ENCODE measurements around the gene ARHGEF19.
A peak's percentile ranks its signal among the peaks of the same experiment; 100 is the strongest.

The ARHGEF19 gene

GRCh38 chr1:16189003-16189402, 23.4 kb downstream of the ARHGEF19 start:
- H3K36me3 ChIP-seq (ENCODE audit: control insufficient read depth, insufficient read depth, low read length): no peaks in the 10 kb centered on the region
- H3K4me1 ChIP-seq (ENCODE audit: control insufficient read depth, insufficient read depth, low read length, poor library complexity, severe bottlenecking): peaks cover 18% of the 10 kb centered on the region
- H3K27ac ChIP-seq (ENCODE audit: low read depth, low read length, severe bottlenecking): no peak overlapping the region
- H3K4me3 ChIP-seq (ENCODE audit: extremely low read depth, insufficient read depth, low read length, poor library complexity, severe bottlenecking): no peak overlapping the region
- H3K9me3 ChIP-seq (ENCODE audit: control insufficient read depth, low read length): no peaks in the 10 kb centered on the region
- 73 to 86% methylated on average over 4 to 5 of the region's 6 CpGs for WGBS, 2 experiments (ENCODE audit: insufficient coverage in 2 of 2)

- no peak overlapping the region for H3K4me3 ChIP-seq (ENCODE audit: extremely low read depth, insufficient read depth, low read length, poor library complexity, severe bottlenecking)
- peaks cover 18% of the 10 kb centered on the region for H3K4me1 ChIP-seq (ENCODE audit: control insufficient read depth, insufficient read depth, low read length, poor library complexity, severe bottlenecking)
- no peaks in the 10 kb centered on the region for H3K36me3 ChIP-seq (ENCODE audit: control insufficient read depth, insufficient read depth, low read length)
- no peaks in the 10 kb centered on the region for H3K9me3 ChIP-seq (ENCODE audit: control insufficient read depth, low read length)
- H3K27ac ChIP-seq (ENCODE audit: low read depth, low read length, severe bottlenecking): no peak overlapping the region
- WGBS, 2 experiments (ENCODE audit: insufficient coverage in 2 of 2): 16 to 27% methylated on average over 13 to 14 of the region's 15 CpGs
Observed at GRCh38 chr1:16187748-16188401, 24.6 kb downstream of the ARHGEF19 start.

GRCh38 chr1:16186655-16187235, 25.7 kb downstream of the ARHGEF19 start:
- Histone ChIP-seq H3K27ac (ENCODE audit: low read depth, low read length, severe bottlenecking) (no peak overlapping the region), H3K4me3 (ENCODE audit: extremely low read depth, insufficient read depth, low read length, poor library complexity, severe bottlenecking) (no peak overlapping the region), H3K36me3 (ENCODE audit: control insufficient read depth, insufficient read depth, low read length) (no peaks in the 10 kb centered on the region), H3K9me3 (ENCODE audit: control insufficient read depth, low read length) (no peaks in the 10 kb centered on the region), H3K4me1 (ENCODE audit: control insufficient read depth, insufficient read depth, low read length, poor library complexity, severe bottlenecking) (peaks cover 26% of the 10 kb centered on the region)
- WGBS, 2 experiments (ENCODE audit: insufficient coverage in 2 of 2): 88 to 92% methylated on average over 9 of the region's 9 CpGs

- H3K4me3 ChIP-seq (ENCODE audit: extremely low read depth, insufficient read depth, low read length, poor library complexity, severe bottlenecking): no peak overlapping the region
- 89 to 94% methylated on average over 7 to 10 of the region's 10 CpGs for WGBS, 2 experiments (ENCODE audit: insufficient coverage in 2 of 2)
- no peak overlapping the region for H3K27ac ChIP-seq (ENCODE audit: low read depth, low read length, severe bottlenecking)
- no peaks in the 10 kb centered on the region for H3K9me3 ChIP-seq (ENCODE audit: control insufficient read depth, low read length)
- H3K4me1 ChIP-seq (ENCODE audit: control insufficient read depth, insufficient read depth, low read length, poor library complexity, severe bottlenecking): peaks cover 39% of the 10 kb centered on the region
- H3K36me3 ChIP-seq (ENCODE audit: control insufficient read depth, insufficient read depth, low read length): no peaks in the 10 kb centered on the region
Observed at GRCh38 chr1:16184557-16185303, 27.7 kb downstream of the ARHGEF19 start.

- Histone ChIP-seq H3K36me3 (ENCODE audit: control insufficient read depth, insufficient read depth, low read length) (no peaks in the 10 kb centered on the region), H3K27ac (ENCODE audit: low read depth, low read length, severe bottlenecking) (no peak overlapping the region), H3K4me3 (ENCODE audit: extremely low read depth, insufficient read depth, low read length, poor library complexity, severe bottlenecking) (no peak overlapping the region), H3K9me3 (ENCODE audit: control insufficient read depth, low read length) (no peaks in the 10 kb centered on the region), H3K4me1 (ENCODE audit: control insufficient read depth, insufficient read depth, low read length, poor library complexity, severe bottlenecking) (peaks cover 36% of the 10 kb centered on the region)
- WGBS, 2 experiments (ENCODE audit: insufficient coverage in 2 of 2): 91 to 92% methylated on average over 15 of the region's 19 CpGs
Observed at GRCh38 chr1:16183765-16184556, 28.5 kb downstream of the ARHGEF19 start.

GRCh38 chr1:16183179-16183578, 29.3 kb downstream of the ARHGEF19 start:
- no peak overlapping the region for H3K4me3 ChIP-seq (ENCODE audit: extremely low read depth, insufficient read depth, low read length, poor library complexity, severe bottlenecking)
- peaks cover 37% of the 10 kb centered on the region for H3K4me1 ChIP-seq (ENCODE audit: control insufficient read depth, insufficient read depth, low read length, poor library complexity, severe bottlenecking)
- 94 to 99% methylated on average over 11 to 13 of the region's 13 CpGs for WGBS, 2 experiments (ENCODE audit: insufficient coverage in 2 of 2)
- H3K9me3 ChIP-seq (ENCODE audit: control insufficient read depth, low read length): no peaks in the 10 kb centered on the region
- H3K36me3 ChIP-seq (ENCODE audit: control insufficient read depth, insufficient read depth, low read length): no peaks in the 10 kb centered on the region
- no peak overlapping the region for H3K27ac ChIP-seq (ENCODE audit: low read depth, low read length, severe bottlenecking)

GRCh38 chr1:16181887-16182719, 30.3 kb downstream of the ARHGEF19 start:
- Histone ChIP-seq H3K4me1 (ENCODE audit: control insufficient read depth, insufficient read depth, low read length, poor library complexity, severe bottlenecking) (peaks cover 32% of the 10 kb centered on the region), H3K9me3 (ENCODE audit: control insufficient read depth, low read length) (peaks cover 4% of the 10 kb centered on the region), H3K4me3 (ENCODE audit: extremely low read depth, insufficient read depth, low read length, poor library complexity, severe bottlenecking) (no peak overlapping the region), H3K36me3 (ENCODE audit: control insufficient read depth, insufficient read depth, low read length) (no peaks in the 10 kb centered on the region), H3K27ac (ENCODE audit: low read depth, low read length, severe bottlenecking) (peak overlapping the region; percentile 91)
- WGBS, 2 experiments (ENCODE audit: insufficient coverage in 2 of 2): 43 to 54% methylated on average over 13 to 17 of the region's 18 CpGs

- Histone ChIP-seq H3K27ac (ENCODE audit: low read depth, low read length, severe bottlenecking) (no peak overlapping the region), H3K4me3 (ENCODE audit: extremely low read depth, insufficient read depth, low read length, poor library complexity, severe bottlenecking) (no peak overlapping the region), H3K4me1 (ENCODE audit: control insufficient read depth, insufficient read depth, low read length, poor library complexity, severe bottlenecking) (peaks cover 49% of the 10 kb centered on the region), H3K9me3 (ENCODE audit: control insufficient read depth, low read length) (peaks cover 4% of the 10 kb centered on the region), H3K36me3 (ENCODE audit: control insufficient read depth, insufficient read depth, low read length) (no peaks in the 10 kb centered on the region)
- 80 to 88% methylated on average over 1 to 4 of the region's 13 CpGs for WGBS, 2 experiments (ENCODE audit: insufficient coverage in 2 of 2)
Observed at GRCh38 chr1:16180291-16180824, 32.1 kb downstream of the ARHGEF19 start.

GRCh38 chr1:16178596-16179497, 33.6 kb downstream of the ARHGEF19 start:
- WGBS, 2 experiments (ENCODE audit: insufficient coverage in 2 of 2): 93 to 95% methylated on average over 14 to 15 of the region's 19 CpGs

More at GRCh38 chr1:16178596-16179497, 33.6 kb downstream of the ARHGEF19 start:
- peak overlapping the region; percentile 29 for H3K27ac ChIP-seq (ENCODE audit: low read depth, low read length, severe bottlenecking)
- no peak overlapping the region for H3K4me3 ChIP-seq (ENCODE audit: extremely low read depth, insufficient read depth, low read length, poor library complexity, severe bottlenecking)
- peaks cover 49% of the 10 kb centered on the region for H3K4me1 ChIP-seq (ENCODE audit: control insufficient read depth, insufficient read depth, low read length, poor library complexity, severe bottlenecking)
- peaks cover 4% of the 10 kb centered on the region for H3K9me3 ChIP-seq (ENCODE audit: control insufficient read depth, low read length)
- no peaks in the 10 kb centered on the region for H3K36me3 ChIP-seq (ENCODE audit: control insufficient read depth, insufficient read depth, low read length)
